MM.1S (cell line): ENCODE results near the gene OTULIN.

Experiments used
- DNase-seq: peaks from one replicate; pipeline ENCODE4 v3.0.0-alpha.2; 2015
- H2AFZ ChIP-seq: fragments of 300-600 bp; sonication (generic); 2 replicates; pipeline ENCODE4 v1.6.0; 2016; ENCODE audit warnings: antibody characterized with exemption, low read length
- H3F3A ChIP-seq: fragments of 300-600 bp; sonication (generic); 2 replicates; pipeline ENCODE4 v1.6.1; 2016; ENCODE audit warnings: mild to moderate bottlenecking, antibody characterized with exemption, low read length, moderate library complexity, mixed read lengths; ENCODE audit not compliant: insufficient read depth
- H3K27ac ChIP-seq: fragments of 300-600 bp; sonication (generic); 2 replicates; pipeline ENCODE4 v1.5.1; 2016; ENCODE audit warnings: mild to moderate bottlenecking, low read length
- H3K27me3 ChIP-seq: fragments of 300-600 bp; sonication (generic); replicated peaks from 2 replicates; pipeline ENCODE4 v1.6.0; 2016; ENCODE audit warnings: low read length; ENCODE audit not compliant: insufficient read depth
- H3K36me3 ChIP-seq: fragments of 300-600 bp; sonication (generic); replicated peaks from 2 replicates; pipeline ENCODE4 v1.6.1; 2016; ENCODE audit warnings: mild to moderate bottlenecking, low read length, mixed read lengths; ENCODE audit not compliant: insufficient read depth
- H3K4me1 ChIP-seq: fragments of 300-600 bp; sonication (generic); 2 replicates; pipeline ENCODE4 v1.6.1; 2016; ENCODE audit warnings: low read length, mixed read lengths
- H3K4me2 ChIP-seq: fragments of 300-600 bp; sonication (generic); 2 replicates; pipeline ENCODE4 v1.6.0; 2016; ENCODE audit warnings: low read depth, low read length
- H3K4me3 ChIP-seq: fragments of 300-600 bp; sonication (generic); 2 replicates; pipeline ENCODE4 v1.5.1; 2016; ENCODE audit warnings: low read length, mixed read lengths
- H3K79me2 ChIP-seq: fragments of 300-600 bp; sonication (generic); 2 replicates; pipeline ENCODE4 v1.6.1; 2016; ENCODE audit warnings: mixed run types, low read length, mixed read lengths
- H3K9ac ChIP-seq: fragments of 300-600 bp; sonication (generic); 2 replicates; pipeline ENCODE4 v1.6.1; 2016; ENCODE audit warnings: low read length, mixed read lengths
- H3K9me2 ChIP-seq: fragments of 300-600 bp; sonication (generic); replicated peaks from 2 replicates; pipeline ENCODE4 v1.6.1; 2016; ENCODE audit warnings: mild to moderate bottlenecking, low read length, mixed read lengths; ENCODE audit not compliant: insufficient read depth
- H3K9me3 ChIP-seq: fragments of 300-600 bp; sonication (generic); replicated peaks from 2 replicates; pipeline ENCODE4 v1.6.1; 2016; ENCODE audit warnings: mild to moderate bottlenecking, low read length, mixed read lengths; ENCODE audit not compliant: insufficient read depth
- H4K20me1 ChIP-seq: fragments of 300-600 bp; sonication (generic); 2 replicates; pipeline ENCODE4 v1.6.1; 2016; ENCODE audit warnings: mild to moderate bottlenecking, low read length, moderate library complexity, mixed read lengths; ENCODE audit not compliant: insufficient read depth
- EZH2 ChIP-seq: fragments of 300-600 bp; sonication (generic); optimal IDR thresholded peaks from 2 replicates; pipeline ENCODE3; 2017; ENCODE audit warnings: low read depth, mild to moderate bottlenecking, antibody characterized with exemption, low read length, mixed read lengths
- EZH2phosphoT487 ChIP-seq: fragments of 300-600 bp; sonication (generic); IDR thresholded peaks from 2 replicates; pipeline ENCODE4 v1.6.1; 2018; ENCODE audit warnings: antibody characterized with exemption, low read length
- TF ChIP-seq, protein P1 (sequence below): fragments of 300-600 bp; sonication (generic); IDR thresholded peaks from 2 replicates; pipeline ENCODE4 v1.5.1; 2016; ENCODE audit warnings: antibody characterized with exemption, low read length, mixed read lengths

Gene OTULIN

DNA sequence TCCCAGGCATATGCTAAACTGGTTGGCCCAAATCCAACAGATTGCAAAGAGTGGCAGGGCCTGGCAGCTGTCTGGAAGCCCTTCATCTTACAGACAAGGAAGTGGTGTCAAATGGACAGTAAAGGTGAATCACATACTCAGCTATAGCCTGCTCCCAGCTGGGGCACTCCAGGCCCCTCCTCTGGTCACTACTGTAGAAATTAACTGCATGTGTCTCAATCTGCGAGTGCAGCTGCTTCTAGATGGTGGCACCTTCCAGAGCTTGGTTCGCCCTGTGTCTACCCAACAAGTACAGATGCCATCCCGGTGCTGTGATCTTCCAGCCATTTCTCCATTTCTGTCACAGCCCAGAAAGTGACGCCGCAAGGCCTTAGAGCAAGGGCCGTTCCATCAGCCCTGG lies 50.2 kb downstream of the OTULIN start:
- TF ChIP-seq, protein P1, sequence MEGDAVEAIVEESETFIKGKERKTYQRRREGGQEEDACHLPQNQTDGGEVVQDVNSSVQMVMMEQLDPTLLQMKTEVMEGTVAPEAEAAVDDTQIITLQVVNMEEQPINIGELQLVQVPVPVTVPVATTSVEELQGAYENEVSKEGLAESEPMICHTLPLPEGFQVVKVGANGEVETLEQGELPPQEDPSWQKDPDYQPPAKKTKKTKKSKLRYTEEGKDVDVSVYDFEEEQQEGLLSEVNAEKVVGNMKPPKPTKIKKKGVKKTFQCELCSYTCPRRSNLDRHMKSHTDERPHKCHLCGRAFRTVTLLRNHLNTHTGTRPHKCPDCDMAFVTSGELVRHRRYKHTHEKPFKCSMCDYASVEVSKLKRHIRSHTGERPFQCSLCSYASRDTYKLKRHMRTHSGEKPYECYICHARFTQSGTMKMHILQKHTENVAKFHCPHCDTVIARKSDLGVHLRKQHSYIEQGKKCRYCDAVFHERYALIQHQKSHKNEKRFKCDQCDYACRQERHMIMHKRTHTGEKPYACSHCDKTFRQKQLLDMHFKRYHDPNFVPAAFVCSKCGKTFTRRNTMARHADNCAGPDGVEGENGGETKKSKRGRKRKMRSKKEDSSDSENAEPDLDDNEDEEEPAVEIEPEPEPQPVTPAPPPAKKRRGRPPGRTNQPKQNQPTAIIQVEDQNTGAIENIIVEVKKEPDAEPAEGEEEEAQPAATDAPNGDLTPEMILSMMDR: no peak
- TF ChIP-seq EZH2: no peak
- TF ChIP-seq EZH2phosphoT487: no peak
- Histone ChIP-seq H3K27me3 (no peaks in the 10 kb centered on the region), H2AFZ (no peak overlapping the region), H3K79me2 (no peaks in the 10 kb centered on the region), H3K27ac (no peak overlapping the region), H3K9ac (no peak overlapping the region), H3K4me1 (no peaks in the 10 kb centered on the region), H3F3A (no peaks in the 10 kb centered on the region), H3K4me2 (no peak overlapping the region), H3K4me3 (no peak overlapping the region), H3K9me2 (no peaks in the 10 kb centered on the region), H4K20me1 (no peaks in the 10 kb centered on the region), H3K36me3 (no peaks in the 10 kb centered on the region; the same call in 1 of the 2 replicates), H3K9me3 (no peaks in the 10 kb centered on the region)
- no peak for DNase-seq

DNA sequence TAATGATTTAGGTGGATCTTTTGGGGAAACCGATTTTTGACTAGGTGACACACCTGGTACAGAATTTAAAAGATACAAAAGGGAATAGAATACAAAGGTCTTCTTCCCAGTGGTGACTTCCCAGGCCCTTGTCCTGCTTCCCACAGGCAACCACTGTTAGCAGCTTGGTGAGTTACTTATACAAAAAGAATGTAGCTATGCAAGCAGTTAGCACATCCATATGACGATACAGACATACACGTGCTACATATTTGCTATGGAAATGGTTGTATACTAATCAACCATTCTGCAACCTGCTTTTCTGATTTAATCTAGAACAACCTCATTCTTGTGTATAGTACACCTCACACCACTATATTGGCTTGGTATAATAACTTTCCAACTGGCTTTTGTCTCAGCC lies 51.0 kb downstream of the OTULIN start:
- H3K79me2 ChIP-seq: no peaks in the 10 kb centered on the region

DNA sequence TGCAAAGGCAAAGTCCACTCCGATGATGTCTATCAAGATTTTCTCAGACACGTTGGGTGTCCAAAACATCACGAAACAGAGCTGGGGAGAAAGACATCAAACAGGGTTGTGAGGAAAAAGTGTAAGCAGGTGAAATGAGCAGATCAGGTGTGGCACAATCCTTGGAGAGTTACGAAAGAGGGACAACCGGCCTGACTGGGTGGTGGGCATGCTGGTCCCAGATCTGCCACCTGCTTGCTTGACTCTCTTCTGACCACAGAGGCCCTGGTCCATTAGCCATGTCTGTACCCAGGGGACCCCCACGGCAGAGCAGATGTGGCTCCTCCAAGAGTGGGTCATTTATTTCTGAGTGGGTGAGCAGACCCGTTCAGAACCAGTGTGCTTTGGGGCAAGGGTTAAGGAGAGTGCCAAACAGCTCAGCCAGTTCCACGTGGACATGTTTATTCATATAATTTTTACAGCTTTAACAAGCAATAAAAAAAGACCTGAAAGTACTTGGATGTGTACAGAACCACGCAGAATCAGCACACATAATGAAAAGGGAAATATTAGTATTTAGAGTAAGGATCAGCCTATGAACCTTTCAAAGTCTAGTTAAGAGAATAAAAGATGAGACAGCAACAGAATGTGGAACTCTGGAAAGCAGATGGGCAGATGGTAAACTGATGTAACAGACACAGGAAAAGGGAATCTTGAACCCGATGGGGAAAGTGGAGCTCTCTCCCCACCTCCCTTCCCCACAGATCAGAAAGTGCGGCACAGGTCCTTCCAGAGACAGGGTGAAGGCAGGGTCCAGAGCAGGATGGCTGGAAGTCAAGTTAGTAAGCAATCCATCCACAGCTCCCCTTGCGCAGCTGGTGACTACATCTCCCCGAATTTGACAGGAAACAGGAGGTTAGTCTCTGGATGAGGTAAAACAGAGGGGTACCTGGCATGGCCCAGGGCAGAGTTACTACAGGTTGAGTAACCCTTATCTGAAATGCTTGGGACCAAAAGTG lies 52.5 kb downstream of the OTULIN start:
- H3K79me2 ChIP-seq: no peaks in the 10 kb centered on the region
- H3K27ac ChIP-seq: no peak overlapping the region
- H3F3A ChIP-seq: no peaks in the 10 kb centered on the region
- no peak overlapping the region for H2AFZ ChIP-seq
- H3K4me2 ChIP-seq: no peak overlapping the region
- no peaks in the 10 kb centered on the region for H3K4me1 ChIP-seq
- TF ChIP-seq, protein P1: no peak
- TF ChIP-seq EZH2phosphoT487: no peak
- no peaks in the 10 kb centered on the region; the same call in 1 of the 2 replicates for H3K36me3 ChIP-seq
- H3K9me2 ChIP-seq: no peaks in the 10 kb centered on the region
- H3K9ac ChIP-seq: no peak overlapping the region
- no peaks in the 10 kb centered on the region for H4K20me1 ChIP-seq
- no peak for DNase-seq
- no peaks in the 10 kb centered on the region for H3K9me3 ChIP-seq
- no peak overlapping the region for H3K4me3 ChIP-seq
- no peaks in the 10 kb centered on the region for H3K27me3 ChIP-seq

More for the DNA sequence above, 51.0 kb downstream of the OTULIN start:
- no peaks in the 10 kb centered on the region; the same call in 1 of the 2 replicates for H3K36me3 ChIP-seq
- no peaks in the 10 kb centered on the region for H4K20me1 ChIP-seq
- no peaks in the 10 kb centered on the region for H3F3A ChIP-seq
- H3K4me3 ChIP-seq: no peak overlapping the region
- TF ChIP-seq, protein P1: no peak
- no peak for TF ChIP-seq EZH2phosphoT487
- no peak for TF ChIP-seq EZH2
- no peaks in the 10 kb centered on the region for H3K27me3 ChIP-seq
- H2AFZ ChIP-seq: no peak overlapping the region
- no peak overlapping the region for H3K4me2 ChIP-seq
- no peak overlapping the region for H3K27ac ChIP-seq
- no peak for DNase-seq
- H3K9me2 ChIP-seq: no peaks in the 10 kb centered on the region
- no peaks in the 10 kb centered on the region for H3K4me1 ChIP-seq
- no peak overlapping the region for H3K9ac ChIP-seq
- H3K9me3 ChIP-seq: no peaks in the 10 kb centered on the region
